ENCODE measurements around the gene SARDH.

The SARDH gene

DNA sequence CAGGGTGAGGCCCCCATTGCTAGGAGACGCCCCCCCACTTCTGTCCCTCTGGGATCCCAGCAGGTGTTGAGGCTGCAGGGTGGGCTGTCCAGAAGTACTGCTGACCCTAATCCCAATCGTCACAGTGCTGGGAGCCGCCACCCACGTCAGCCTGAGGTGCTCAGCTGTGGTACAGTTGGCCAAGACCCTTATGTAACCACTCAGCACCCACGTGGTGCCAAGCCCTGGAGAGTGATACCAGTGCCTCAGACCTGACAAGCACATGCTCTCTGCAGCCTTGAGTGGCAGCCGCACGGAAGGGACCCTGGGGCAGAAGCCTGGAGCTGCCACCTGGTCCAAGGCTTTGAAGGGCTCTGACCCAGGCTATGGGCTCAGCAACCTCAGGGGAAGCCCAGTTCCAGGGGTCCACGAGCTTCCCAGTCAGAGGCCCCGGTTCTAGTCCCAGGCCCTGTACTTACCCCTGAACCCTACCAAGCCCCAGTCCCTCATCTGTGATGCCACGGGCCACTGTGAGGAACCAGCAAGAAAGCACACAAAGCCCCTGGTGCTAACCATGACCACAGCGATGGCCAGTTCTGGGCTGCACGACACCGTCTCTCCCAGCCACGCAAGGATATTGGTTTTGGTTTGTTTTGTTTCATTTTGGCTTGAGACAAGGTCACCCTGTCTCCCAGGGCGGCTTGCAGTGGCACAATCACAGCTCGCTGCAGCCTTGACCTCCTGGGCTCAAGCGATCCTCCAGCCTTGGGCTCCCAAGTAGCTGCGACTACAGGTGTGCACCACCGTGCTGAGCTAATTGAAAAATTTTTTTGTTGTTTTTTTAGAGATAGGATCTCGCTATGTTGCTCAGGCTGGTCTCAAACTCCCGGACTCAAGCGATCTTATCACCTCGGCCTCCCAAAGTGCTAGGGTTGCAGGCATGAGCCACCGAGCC is 51.2 kb downstream of the SARDH start:
- in situ Hi-C loops (cut with HindIII; ENCODE audit: low sequenced_read_pairs), result no loop called here
- no peak for DNase-seq (ENCODE audit: low read depth)
- no peak overlapping the region for H3K4me3 ChIP-seq (ENCODE audit: low read depth, low read length)
- TF ChIP-seq, protein P1, sequence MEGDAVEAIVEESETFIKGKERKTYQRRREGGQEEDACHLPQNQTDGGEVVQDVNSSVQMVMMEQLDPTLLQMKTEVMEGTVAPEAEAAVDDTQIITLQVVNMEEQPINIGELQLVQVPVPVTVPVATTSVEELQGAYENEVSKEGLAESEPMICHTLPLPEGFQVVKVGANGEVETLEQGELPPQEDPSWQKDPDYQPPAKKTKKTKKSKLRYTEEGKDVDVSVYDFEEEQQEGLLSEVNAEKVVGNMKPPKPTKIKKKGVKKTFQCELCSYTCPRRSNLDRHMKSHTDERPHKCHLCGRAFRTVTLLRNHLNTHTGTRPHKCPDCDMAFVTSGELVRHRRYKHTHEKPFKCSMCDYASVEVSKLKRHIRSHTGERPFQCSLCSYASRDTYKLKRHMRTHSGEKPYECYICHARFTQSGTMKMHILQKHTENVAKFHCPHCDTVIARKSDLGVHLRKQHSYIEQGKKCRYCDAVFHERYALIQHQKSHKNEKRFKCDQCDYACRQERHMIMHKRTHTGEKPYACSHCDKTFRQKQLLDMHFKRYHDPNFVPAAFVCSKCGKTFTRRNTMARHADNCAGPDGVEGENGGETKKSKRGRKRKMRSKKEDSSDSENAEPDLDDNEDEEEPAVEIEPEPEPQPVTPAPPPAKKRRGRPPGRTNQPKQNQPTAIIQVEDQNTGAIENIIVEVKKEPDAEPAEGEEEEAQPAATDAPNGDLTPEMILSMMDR (IDR thresholded peaks at IDR 0.05; ENCODE audit: low read depth, low read length, missing control alignments), result no peak

DNA sequence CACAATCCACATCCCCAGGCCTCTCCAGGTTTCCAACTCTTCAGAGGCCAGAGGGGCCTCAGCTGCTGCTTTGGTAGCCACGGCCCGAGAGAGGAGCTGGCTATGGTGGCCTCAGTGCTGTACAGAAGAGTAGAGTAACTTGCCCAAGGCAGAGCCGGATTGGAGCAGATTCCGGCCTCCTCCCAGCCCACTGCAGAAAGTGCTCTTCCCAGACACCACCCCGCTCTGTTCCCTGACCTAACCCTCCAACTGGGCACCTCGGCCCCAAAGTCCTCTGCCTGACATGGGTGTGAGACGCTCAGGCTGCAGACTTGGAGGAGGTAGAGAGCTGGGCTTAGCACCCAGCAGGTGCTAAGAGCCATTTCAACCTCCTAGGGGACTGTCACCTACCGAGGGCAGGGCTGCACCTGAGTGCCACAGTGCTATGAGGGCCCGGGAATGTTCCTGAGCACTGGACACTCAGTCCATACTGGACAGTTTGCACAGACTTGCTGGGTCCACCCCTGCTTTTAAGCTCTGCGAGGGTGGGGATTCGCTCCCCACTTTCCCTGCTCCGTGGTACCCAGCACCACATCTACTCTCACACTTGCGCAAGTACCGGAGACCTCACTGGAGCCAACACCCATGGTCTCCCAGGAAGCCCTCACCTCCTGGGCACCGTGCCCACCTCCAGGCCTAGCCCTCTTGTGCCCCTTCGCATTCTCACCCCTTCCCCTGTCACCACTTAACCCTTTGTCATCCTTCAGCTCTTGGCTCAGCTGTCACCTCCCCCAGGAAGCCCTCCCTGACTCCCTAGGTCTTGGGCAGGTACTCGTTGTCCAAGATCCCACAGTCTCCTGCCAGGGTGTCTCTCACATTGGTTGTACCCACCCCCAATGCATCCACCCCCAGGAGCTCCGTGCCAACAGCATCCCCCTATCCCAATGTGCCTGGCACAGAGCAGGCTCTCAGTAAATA is 52.2 kb downstream of the SARDH start:
- TF ChIP-seq, protein P1 (IDR thresholded peaks at IDR 0.05; ENCODE audit: low read depth, low read length, missing control alignments), result no peak
- in situ Hi-C loops (cut with HindIII; ENCODE audit: low sequenced_read_pairs), result no loop called here
- H3K4me3 ChIP-seq (ENCODE audit: low read depth, low read length), result no peak overlapping the region
- no peak for DNase-seq (ENCODE audit: low read depth)

DNA sequence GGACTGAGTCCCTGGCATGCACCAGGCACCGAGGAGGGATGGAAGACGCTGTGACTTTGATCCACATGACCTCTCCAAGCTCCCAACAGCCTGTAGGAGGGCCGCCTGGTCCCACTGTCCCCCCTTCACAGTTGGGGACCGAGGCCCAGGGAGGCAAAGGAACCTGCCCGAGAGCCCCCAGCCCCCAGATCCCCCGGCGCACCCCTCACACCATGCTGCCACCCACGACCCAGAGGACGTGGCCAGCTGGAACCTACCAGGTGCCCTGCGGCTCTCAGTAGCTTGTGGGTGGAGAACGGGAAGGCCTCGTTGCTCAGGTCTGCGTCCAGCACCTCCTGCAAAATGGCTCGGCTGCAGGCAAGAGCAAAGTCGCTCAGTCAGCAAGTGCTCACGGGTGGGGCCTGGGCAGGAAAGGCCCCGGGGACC is 53.2 kb downstream of the SARDH start:
- TF ChIP-seq, protein P1 (IDR thresholded peaks at IDR 0.05; ENCODE audit: low read depth, low read length, missing control alignments), result no peak
- DNase-seq (ENCODE audit: low read depth), result no peak
- no peak overlapping the region for H3K4me3 ChIP-seq (ENCODE audit: low read depth, low read length)
- in situ Hi-C loops (cut with HindIII; ENCODE audit: low sequenced_read_pairs), result no loop called here

DNA sequence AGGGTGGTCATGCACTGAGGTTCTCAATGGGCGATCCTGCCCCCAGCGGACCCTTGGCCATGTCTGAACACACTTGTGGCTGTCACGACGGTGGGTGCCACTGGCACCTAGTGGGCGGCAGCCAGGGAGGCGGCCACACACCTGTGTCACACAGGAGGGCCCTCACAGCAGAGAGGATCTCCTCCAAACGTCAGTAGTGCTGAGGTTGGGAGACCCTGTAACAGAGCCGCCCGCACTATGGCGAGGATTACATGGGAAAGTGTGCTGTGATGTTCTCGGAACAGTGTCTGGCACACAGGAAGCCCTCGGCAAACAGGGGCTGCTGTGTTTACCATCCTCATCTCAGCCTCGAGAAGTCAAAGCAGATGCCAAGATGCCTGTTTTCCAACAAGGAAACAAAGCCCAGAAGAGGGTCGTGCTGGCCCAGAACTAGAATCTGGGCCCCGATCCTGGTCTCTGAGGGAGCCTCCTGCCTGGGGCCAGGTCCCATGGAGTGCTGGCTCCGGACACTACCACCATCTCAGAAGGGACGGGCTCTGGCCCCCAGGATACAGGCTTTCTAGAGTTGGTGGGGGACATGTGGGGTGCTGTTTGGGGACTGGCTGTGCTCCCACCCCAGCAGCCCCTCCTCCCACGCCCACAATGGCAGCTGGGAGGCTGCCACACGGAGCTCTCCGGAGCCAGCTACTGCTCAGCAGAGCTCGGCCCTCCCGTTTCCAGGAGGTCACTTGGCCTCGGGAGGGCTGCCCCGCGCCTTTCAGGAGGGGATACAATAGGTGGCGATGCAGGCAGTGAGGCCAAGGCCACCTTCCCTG is 53.8 kb downstream of the SARDH start:
- TF ChIP-seq, protein P1 (IDR thresholded peaks at IDR 0.05; ENCODE audit: low read depth, low read length, missing control alignments), result no peak
- in situ Hi-C loops (cut with HindIII; ENCODE audit: low sequenced_read_pairs), result no loop called here

DNA sequence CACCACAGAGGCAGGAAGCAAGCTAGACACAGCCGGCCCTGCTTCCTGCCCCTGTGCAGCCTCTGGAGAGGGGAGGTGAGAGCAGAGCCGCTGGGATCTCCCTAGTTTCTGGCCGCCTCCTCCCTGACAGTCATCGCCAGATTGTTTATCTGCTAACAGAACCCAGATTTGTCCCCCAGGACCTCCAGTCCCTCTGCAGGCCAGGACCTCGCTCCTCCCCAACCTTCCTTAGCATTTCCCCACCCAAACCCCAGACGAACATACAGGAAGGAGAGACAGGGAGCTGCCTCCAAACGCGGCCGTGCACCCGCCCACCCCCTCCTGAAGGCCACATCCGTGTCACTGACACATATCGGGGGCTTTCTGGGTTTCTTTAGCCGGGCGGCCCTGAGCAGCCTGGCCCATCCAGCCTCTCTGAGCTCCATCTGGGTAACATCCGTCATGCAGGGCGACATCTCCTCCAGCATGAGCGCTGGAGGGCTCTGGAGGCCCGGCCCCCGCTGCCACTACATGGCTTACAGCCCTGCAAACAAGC is 54.5 kb downstream of the SARDH start:
- TF ChIP-seq, protein P1 (IDR thresholded peaks at IDR 0.05; ENCODE audit: low read depth, low read length, missing control alignments), result no peak
- no peak for DNase-seq (ENCODE audit: low read depth)
- in situ Hi-C loops (cut with HindIII; ENCODE audit: low sequenced_read_pairs), result no loop called here
- H3K4me3 ChIP-seq (ENCODE audit: low read depth, low read length), result no peak overlapping the region

More for the DNA sequence above, 53.8 kb downstream of the SARDH start:
- H3K4me3 ChIP-seq (ENCODE audit: low read depth, low read length), result no peak overlapping the region
- no peak for DNase-seq (ENCODE audit: low read depth)
